ENCODE measurements around the gene SERPINB11.

DNA sequence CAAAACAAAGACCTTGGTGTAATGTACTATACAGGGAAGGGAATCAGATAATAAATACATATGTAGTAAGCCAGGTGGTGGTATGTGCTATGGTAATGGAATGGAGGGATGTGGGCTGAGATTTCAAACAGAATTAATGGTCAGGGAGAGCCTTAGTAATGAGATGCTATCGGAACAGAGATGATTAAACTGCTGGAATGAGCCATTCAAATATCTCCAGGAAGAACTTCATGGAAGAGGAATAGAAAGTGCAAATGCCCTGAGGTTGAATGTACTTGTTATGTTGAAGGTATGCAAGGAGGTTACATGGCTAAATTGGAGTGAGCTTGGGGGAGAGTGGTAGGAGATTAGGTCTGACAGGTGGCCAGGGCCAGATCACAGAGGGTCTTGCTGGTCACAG lies 5.1 kb downstream of the SERPINB11 start:
- no peak for TF ChIP-seq POLR2A (IDR thresholded peaks at IDR 0.05)
- TF ChIP-seq, protein P1, sequence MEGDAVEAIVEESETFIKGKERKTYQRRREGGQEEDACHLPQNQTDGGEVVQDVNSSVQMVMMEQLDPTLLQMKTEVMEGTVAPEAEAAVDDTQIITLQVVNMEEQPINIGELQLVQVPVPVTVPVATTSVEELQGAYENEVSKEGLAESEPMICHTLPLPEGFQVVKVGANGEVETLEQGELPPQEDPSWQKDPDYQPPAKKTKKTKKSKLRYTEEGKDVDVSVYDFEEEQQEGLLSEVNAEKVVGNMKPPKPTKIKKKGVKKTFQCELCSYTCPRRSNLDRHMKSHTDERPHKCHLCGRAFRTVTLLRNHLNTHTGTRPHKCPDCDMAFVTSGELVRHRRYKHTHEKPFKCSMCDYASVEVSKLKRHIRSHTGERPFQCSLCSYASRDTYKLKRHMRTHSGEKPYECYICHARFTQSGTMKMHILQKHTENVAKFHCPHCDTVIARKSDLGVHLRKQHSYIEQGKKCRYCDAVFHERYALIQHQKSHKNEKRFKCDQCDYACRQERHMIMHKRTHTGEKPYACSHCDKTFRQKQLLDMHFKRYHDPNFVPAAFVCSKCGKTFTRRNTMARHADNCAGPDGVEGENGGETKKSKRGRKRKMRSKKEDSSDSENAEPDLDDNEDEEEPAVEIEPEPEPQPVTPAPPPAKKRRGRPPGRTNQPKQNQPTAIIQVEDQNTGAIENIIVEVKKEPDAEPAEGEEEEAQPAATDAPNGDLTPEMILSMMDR (IDR thresholded peaks at IDR 0.05 in 4 of 5, conservative IDR thresholded peaks at IDR 0.05 in 1 of 5) = no peak

All from gastrocnemius medialis (tissue), 4 donors.